Measurements from ENCODE around the gene GCGR. TPM values are rescaled to one million over a fixed set of nuclear protein-coding genes. Genes with fewer than 3 reads are reported as not detected.

GCGR gene
- total and polyA plus RNA-seq, 2 of the 13 experiments (the other 11 are each of a cell fraction or from before 2014, with no cell fraction given): 0.04 to 0.13 TPM

GRCh38 chr17:81858170-81858966 is 54.4 kb downstream of the GCGR start (continued):
- TF ChIP-seq PHF8 (CRISPR knock-in tag; IDR thresholded peaks at IDR 0.05) (no peak), SRSF1 (optimal IDR thresholded peaks at IDR 0.05; ENCODE audit: low read depth, low read length) (no peak), ZBTB34 (CRISPR knock-in tag; IDR thresholded peaks at IDR 0.05) (no peak), ATF3 (CRISPR knock-in tag; IDR thresholded peaks at IDR 0.05) (no peak), ZNF280D (CRISPR knock-in tag; IDR thresholded peaks at IDR 0.05) (no peak), MXD3 (CRISPR knock-in tag; IDR thresholded peaks at IDR 0.05) (peak; percentile 16; the same call in 1 of the 2 replicates), ZNF414 (CRISPR knock-in tag; IDR thresholded peaks at IDR 0.05) (0 out of 2 replicates have a peak, but pooled peaks have one; percentile 26), SYNCRIP (IDR thresholded peaks at IDR 0.05; ENCODE audit: insufficient read depth, low read depth, low read length) (no peak), ESRRA (CRISPR knock-in tag; IDR thresholded peaks at IDR 0.05; ENCODE audit: low read depth) (no peak), NFKBIZ (CRISPR knock-in tag; IDR thresholded peaks at IDR 0.05) (no peak), RNF219 (CRISPR knock-in tag; IDR thresholded peaks at IDR 0.05) (no peak), SPEN (CRISPR knock-in tag; IDR thresholded peaks at IDR 0.05; ENCODE audit: low read depth) (no peak; the same call in 1 of the 2 replicates), FOXC1 (CRISPR knock-in tag; IDR thresholded peaks at IDR 0.05; ENCODE audit: borderline replicate concordance) (0 out of 2 replicates have a peak, but pooled peaks have one; percentile 42), SNAI1 (CRISPR knock-in tag; IDR thresholded peaks at IDR 0.05; ENCODE audit: borderline replicate concordance) (no peak), ZNF260 (CRISPR knock-in tag; IDR thresholded peaks at IDR 0.05; ENCODE audit: borderline replicate concordance, low read depth) (no peak), WIZ (CRISPR knock-in tag; IDR thresholded peaks at IDR 0.05) (no peak), EZH2 (conservative IDR thresholded peaks at IDR 0.05; ENCODE audit: low read depth, low read length) (no peak), ZNF160 (CRISPR knock-in tag; IDR thresholded peaks at IDR 0.05) (no peak)

Measured in HepG2 (cell line).